Measurements from ENCODE around the gene RUVBL2.
"Not testable (repeated sequence)": the region's sequence is repeated elsewhere in the genome, so short reads cannot be mapped to it uniquely, and the experiment has no call there.

The RUVBL2 gene

GRCh38 chr19:49056101-49056901 is 62.6 kb downstream of the RUVBL2 start:
- peak; percentile 36 for TF ChIP-seq CTCF (IDR thresholded peaks at IDR 0.05)
- no peak for TF ChIP-seq ZFX (IDR thresholded peaks at IDR 0.05; ENCODE audit: borderline replicate concordance)
- no peak overlapping the region for H3K27ac ChIP-seq

GRCh38 chr19:49056902-49057596 is 63.4 kb downstream of the RUVBL2 start:
- H3K27ac ChIP-seq = not testable (repeated sequence)

- H3K27ac ChIP-seq = no peak within 1 kb of the TSS
Observed at GRCh38 chr19:49057636-49058234, 64.0 kb downstream of the RUVBL2 start, which contains the start of gene CGB7. CGB7 (minus strand) TSS chr19:49057749; CDS start chr19:49055375, 2,374 bp downstream.

GRCh38 chr19:49058562-49058961 is 64.9 kb downstream of the RUVBL2 start:
- no peak for TF ChIP-seq ZFX (IDR thresholded peaks at IDR 0.05; ENCODE audit: borderline replicate concordance)
- no peak for TF ChIP-seq CTCF (IDR thresholded peaks at IDR 0.05)
- H3K27ac ChIP-seq = no peak overlapping the region

More at GRCh38 chr19:49057636-49058234, 64.0 kb downstream of the RUVBL2 start, which contains the start of gene CGB7:
- TF ChIP-seq ZFX (IDR thresholded peaks at IDR 0.05; ENCODE audit: borderline replicate concordance) (no peak), CTCF (IDR thresholded peaks at IDR 0.05) (no peak)

GRCh38 chr19:49059053-49059452 is 65.4 kb downstream of the RUVBL2 start:
- no peak overlapping the region for H3K27ac ChIP-seq
- no peak for TF ChIP-seq CTCF (IDR thresholded peaks at IDR 0.05)
- TF ChIP-seq ZFX (IDR thresholded peaks at IDR 0.05; ENCODE audit: borderline replicate concordance) = no peak

GRCh38 chr19:49061000-49061399 is 67.3 kb downstream of the RUVBL2 start:
- no peak overlapping the region for H3K27ac ChIP-seq
- TF ChIP-seq CTCF (IDR thresholded peaks at IDR 0.05) (no peak), ZFX (IDR thresholded peaks at IDR 0.05; ENCODE audit: borderline replicate concordance) (no peak)

GRCh38 chr19:49061445-49061844 is 67.8 kb downstream of the RUVBL2 start:
- TF ChIP-seq ZFX (IDR thresholded peaks at IDR 0.05; ENCODE audit: borderline replicate concordance) (no peak), CTCF (IDR thresholded peaks at IDR 0.05) (no peak)
- H3K27ac ChIP-seq = no peak overlapping the region
